LoVo (cell line): ENCODE results near the gene SLC34A2.
"Not testable (repeated sequence)": the region's sequence is repeated elsewhere in the genome, so short reads cannot be mapped to it uniquely, and the experiment has no call there.

Source experiments
- DNase-seq: peaks from one replicate; pipeline ENCODE4 v3.0.0-alpha.2; 2016; ENCODE audit warnings: low spot score

The SLC34A2 gene

DNA sequence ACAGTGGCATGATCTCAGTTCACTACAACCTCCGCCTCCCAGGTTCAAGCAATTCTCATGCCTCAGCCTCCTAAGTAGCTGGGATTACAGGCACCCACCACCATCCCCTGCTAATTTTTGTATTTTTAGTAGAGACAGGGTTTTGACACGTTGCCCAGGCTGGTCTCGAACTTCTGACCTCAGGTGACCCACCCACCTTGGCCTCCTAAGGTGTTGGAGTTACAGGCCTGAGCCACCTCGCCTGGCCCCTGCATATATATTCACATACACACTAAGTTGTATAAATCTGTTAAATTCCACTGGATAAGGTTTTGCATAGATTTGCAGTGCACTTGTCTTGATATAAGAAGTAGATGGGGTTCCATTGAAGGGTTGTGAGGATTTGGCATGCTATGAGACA, 5.8 kb downstream of the SLC34A2 start:
- DNase-seq: not testable (repeated sequence)

GRCh38 chr4:25662306-25662705, 6.7 kb downstream of the SLC34A2 start:
- no peak for DNase-seq

DNA sequence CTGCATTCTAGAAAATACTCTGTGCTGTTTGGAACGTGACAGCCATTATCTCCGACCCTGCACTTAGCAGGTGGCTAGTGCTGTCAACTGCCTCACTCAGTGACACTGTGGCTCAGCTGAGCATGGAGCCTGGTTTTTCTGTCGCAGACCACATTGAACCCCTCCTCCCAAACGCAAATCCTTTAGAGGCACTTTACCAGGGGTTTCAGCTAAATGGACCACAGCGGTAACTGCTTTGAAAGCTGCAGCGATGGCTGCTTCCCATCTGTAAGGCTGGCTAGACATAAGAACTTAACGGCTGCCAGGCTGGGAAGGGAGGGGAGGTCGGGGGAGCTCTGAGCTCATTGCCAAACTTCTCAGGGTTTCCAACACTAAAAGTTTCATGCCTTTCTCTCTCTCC, 8.1 kb downstream of the SLC34A2 start:
- DNase-seq: no peak

- no peak for DNase-seq
Measured at GRCh38 chr4:25666031-25666630, 10.5 kb downstream of the SLC34A2 start.

GRCh38 chr4:25667931-25668557, 12.4 kb downstream of the SLC34A2 start:
- DNase-seq: no peak

- DNase-seq: no peak
Measured at GRCh38 chr4:25670991-25671390, 15.3 kb downstream of the SLC34A2 start.

GRCh38 chr4:25672756-25673155, 17.1 kb downstream of the SLC34A2 start:
- no peak for DNase-seq

GRCh38 chr4:25674386-25674785, 18.7 kb downstream of the SLC34A2 start:
- no peak for DNase-seq

- no peak for DNase-seq
Measured at GRCh38 chr4:25676221-25676620, 20.6 kb downstream of the SLC34A2 start.

- DNase-seq: no peak
Measured at GRCh38 chr4:25677157-25677556, 21.5 kb downstream of the SLC34A2 start.

DNA sequence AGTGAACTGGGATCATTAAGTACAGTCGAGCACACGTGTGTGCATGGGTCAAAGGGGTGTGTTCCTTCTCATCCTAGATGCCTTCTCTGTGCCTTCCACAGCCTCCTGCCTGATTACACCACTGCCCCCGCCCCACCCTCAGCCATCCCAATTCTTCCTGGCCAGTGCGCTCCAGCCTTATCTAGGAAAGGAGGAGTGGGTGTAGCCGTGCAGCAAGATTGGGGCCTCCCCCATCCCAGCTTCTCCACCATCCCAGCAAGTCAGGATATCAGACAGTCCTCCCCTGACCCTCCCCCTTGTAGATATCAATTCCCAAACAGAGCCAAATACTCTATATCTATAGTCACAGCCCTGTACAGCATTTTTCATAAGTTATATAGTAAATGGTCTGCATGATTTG, 22.3 kb downstream of the SLC34A2 start:
- DNase-seq: no peak

GRCh38 chr4:25687773-25688172, 32.1 kb downstream of the SLC34A2 start:
- DNase-seq: no peak

- no peak for DNase-seq
Measured at GRCh38 chr4:25694466-25694865, 38.8 kb downstream of the SLC34A2 start.

- no peak for DNase-seq
Measured at GRCh38 chr4:25696409-25696808, 40.8 kb downstream of the SLC34A2 start.

GRCh38 chr4:25697516-25697915, 41.9 kb downstream of the SLC34A2 start:
- DNase-seq: no peak

DNA sequence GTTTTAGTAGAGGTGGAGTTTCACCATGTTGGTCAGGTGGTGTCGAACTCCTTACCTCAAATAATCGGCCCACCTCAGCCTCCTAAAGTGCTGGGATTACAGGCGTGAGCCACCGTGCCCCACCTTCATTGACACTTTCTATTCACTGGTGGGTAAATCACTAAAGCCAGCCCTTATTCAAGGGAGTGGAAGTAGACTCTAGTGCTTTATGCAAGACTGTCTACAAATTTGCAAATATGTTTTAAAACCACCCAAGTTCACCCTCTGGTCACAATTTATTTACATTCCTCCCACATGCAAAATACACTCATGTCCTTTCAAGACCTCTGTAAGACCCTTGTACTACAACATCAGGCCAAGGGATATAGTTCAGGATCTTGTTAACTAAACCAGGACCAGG, 45.0 kb downstream of the SLC34A2 start:
- no peak for DNase-seq

GRCh38 chr4:25702848-25703247, 47.2 kb downstream of the SLC34A2 start:
- DNase-seq: no peak

- no peak for DNase-seq
Measured at GRCh38 chr4:25703731-25704388, 48.2 kb downstream of the SLC34A2 start.

DNA sequence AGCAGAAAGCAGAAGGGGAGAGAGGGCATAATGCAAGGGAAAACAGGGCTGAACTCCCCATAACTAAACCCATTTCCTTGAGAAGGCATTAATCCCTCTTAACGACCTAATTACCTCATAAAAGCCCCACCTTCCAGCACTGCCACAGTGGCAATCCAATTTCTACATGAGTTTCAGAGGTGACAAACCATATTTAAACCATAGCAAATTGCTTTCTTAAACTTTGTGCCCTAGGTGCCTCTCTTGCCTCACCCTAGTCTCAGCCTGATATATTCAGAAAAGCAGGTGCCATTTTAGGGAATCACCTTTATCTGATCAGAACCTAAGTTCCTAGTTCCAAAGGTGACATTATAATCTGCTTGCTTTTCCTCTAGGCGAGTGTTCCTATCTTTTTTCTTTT, 48.9 kb downstream of the SLC34A2 start:
- no peak for DNase-seq

GRCh38 chr4:25710637-25711036, 55.0 kb downstream of the SLC34A2 start:
- DNase-seq: no peak

DNA sequence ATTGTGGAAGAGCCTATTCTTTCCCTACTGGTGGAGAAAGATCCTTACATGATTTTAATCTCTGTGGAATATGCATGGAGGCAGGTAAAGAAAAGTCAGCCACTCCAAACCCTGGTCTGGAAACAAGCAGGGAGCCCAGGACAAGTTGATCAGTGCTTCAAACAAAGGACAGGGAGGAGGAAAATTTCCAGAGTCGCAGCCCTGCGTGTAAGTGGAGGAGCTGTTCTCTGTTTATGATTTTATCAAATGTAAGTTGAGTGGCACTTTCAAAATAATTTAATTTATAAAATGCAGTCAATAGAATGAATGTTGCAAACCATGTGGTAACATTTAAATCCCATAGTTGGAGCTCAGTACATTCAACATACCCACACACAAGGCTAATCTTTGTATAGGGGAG, 57.0 kb downstream of the SLC34A2 start:
- DNase-seq: no peak

- DNase-seq: no peak
Measured at GRCh38 chr4:25713812-25714211, 58.2 kb downstream of the SLC34A2 start.

- no peak for DNase-seq
Measured at GRCh38 chr4:25722964-25723363, 67.3 kb downstream of the SLC34A2 start.

- DNase-seq: no peak
Measured at GRCh38 chr4:25723409-25723808, 67.8 kb downstream of the SLC34A2 start.
